ENCODE measurements around the gene TEDC2. TPM values are rescaled to one million over a fixed set of nuclear protein-coding genes. Genes with fewer than 3 reads are reported as not detected.
"Not testable (repeated sequence)": the region's sequence is repeated elsewhere in the genome, so short reads cannot be mapped to it uniquely, and the experiment has no call there.

TEDC2 gene
- polyA plus RNA-seq, 1 donor from 2014 or later = 1.0 TPM

GRCh38 chr16:2429771-2430663 lies 29.9 kb upstream of the TEDC2 start:
- Mint-ChIP-seq H3K27ac (peak overlapping the region in 2 of 3 donors; percentile 25 to 83), H3K4me3 (peak overlapping the region; percentile 80 to 94 (median 88)), H3K4me1 (peaks cover 8 to 13% (median 13%) of the 10 kb centered on the region in 3 donors), H3K9me3 (no peaks in the 10 kb centered on the region), H3K36me3 (peaks cover 2% of the 10 kb centered on the region), H3K27me3 (no peaks in the 10 kb centered on the region)

GRCh38 chr16:2432286-2432685 lies 27.6 kb upstream of the TEDC2 start:
- peaks cover 4% of the 10 kb centered on the region for H3K36me3 Mint-ChIP-seq
- no peak overlapping the region for H3K27ac Mint-ChIP-seq
- peak overlapping the region in 1 of 4 donors; percentile 44 for H3K4me3 Mint-ChIP-seq
- H3K4me1 Mint-ChIP-seq = peaks cover 8 to 13% (median 13%) of the 10 kb centered on the region in 3 donors
- no peaks in the 10 kb centered on the region for H3K9me3 Mint-ChIP-seq
- H3K27me3 Mint-ChIP-seq = no peaks in the 10 kb centered on the region

- peaks cover 5% of the 10 kb centered on the region for H3K36me3 Mint-ChIP-seq
- no peaks in the 10 kb centered on the region for H3K27me3 Mint-ChIP-seq
- H3K27ac Mint-ChIP-seq = no peak overlapping the region
- peaks cover 8 to 13% (median 11%) of the 10 kb centered on the region in 3 donors for H3K4me1 Mint-ChIP-seq
- H3K9me3 Mint-ChIP-seq = no peaks in the 10 kb centered on the region
- H3K4me3 Mint-ChIP-seq = peak overlapping the region in 1 of 4 donors; percentile 44
Measured at GRCh38 chr16:2432801-2433505, 27.0 kb upstream of the TEDC2 start.

- not testable (repeated sequence) for H3K9me3 Mint-ChIP-seq, H3K27me3 Mint-ChIP-seq, H3K36me3 Mint-ChIP-seq
- Mint-ChIP-seq H3K4me3 (peak overlapping the region in 1 of 4 donors; percentile 8), H3K27ac (peak overlapping the region in 1 of 3 donors; percentile 12), H3K4me1 (peaks cover 11 to 20% (median 13%) of the 10 kb centered on the region in 3 donors)
Measured at GRCh38 chr16:2435236-2435635, 24.7 kb upstream of the TEDC2 start.

- Mint-ChIP-seq H3K27me3 (no peaks in the 10 kb centered on the region), H3K27ac (no peak overlapping the region), H3K9me3 (no peaks in the 10 kb centered on the region), H3K4me1 (peaks cover 12 to 16% (median 14%) of the 10 kb centered on the region in 3 donors), H3K36me3 (peaks cover 5% of the 10 kb centered on the region), H3K4me3 (no peak overlapping the region)
Measured at GRCh38 chr16:2436110-2436509, 23.8 kb upstream of the TEDC2 start.

- H3K27me3 Mint-ChIP-seq = no peaks in the 10 kb centered on the region
- no peaks in the 10 kb centered on the region for H3K9me3 Mint-ChIP-seq
- H3K4me3 Mint-ChIP-seq = no peak overlapping the region
- H3K27ac Mint-ChIP-seq = peak overlapping the region in 1 of 3 donors; percentile 53
- H3K36me3 Mint-ChIP-seq = peaks cover 5% of the 10 kb centered on the region
- H3K4me1 Mint-ChIP-seq = peaks cover 12 to 16% (median 14%) of the 10 kb centered on the region in 3 donors
Measured at GRCh38 chr16:2437032-2437790, 22.7 kb upstream of the TEDC2 start.

GRCh38 chr16:2438121-2438520 lies 21.8 kb upstream of the TEDC2 start:
- Mint-ChIP-seq H3K27ac (no peak overlapping the region), H3K4me3 (peak overlapping the region in 1 of 4 donors; percentile 63), H3K4me1 (peaks cover 12 to 16% (median 14%) of the 10 kb centered on the region in 3 donors), H3K36me3 (peaks cover 5% of the 10 kb centered on the region), H3K9me3 (no peaks in the 10 kb centered on the region), H3K27me3 (no peaks in the 10 kb centered on the region)

- H3K36me3 Mint-ChIP-seq = peaks cover 3% of the 10 kb centered on the region
- H3K4me3 Mint-ChIP-seq = peak overlapping the region in 2 of 4 donors; percentile 39 to 67
- H3K4me1 Mint-ChIP-seq = peaks cover 12 to 16% (median 14%) of the 10 kb centered on the region in 3 donors
- no peaks in the 10 kb centered on the region for H3K27me3 Mint-ChIP-seq
- H3K27ac Mint-ChIP-seq = peak overlapping the region in 2 of 3 donors; percentile 39 to 83
- H3K9me3 Mint-ChIP-seq = no peaks in the 10 kb centered on the region
Measured at GRCh38 chr16:2439598-2439997, 20.3 kb upstream of the TEDC2 start.

GRCh38 chr16:2441143-2441804 lies 18.6 kb upstream of the TEDC2 start:
- not testable (repeated sequence) for H3K4me3 Mint-ChIP-seq, H3K27me3 Mint-ChIP-seq, H3K36me3 Mint-ChIP-seq, H3K27ac Mint-ChIP-seq, H3K9me3 Mint-ChIP-seq
- H3K4me1 Mint-ChIP-seq = peaks cover 12 to 16% (median 14%) of the 10 kb centered on the region in 3 donors

GRCh38 chr16:2443555-2443954 lies 16.4 kb upstream of the TEDC2 start:
- Mint-ChIP-seq H3K36me3 (peaks cover 8% of the 10 kb centered on the region), H3K4me3 (no peak overlapping the region), H3K4me1 (peaks cover 14 to 16% (median 14%) of the 10 kb centered on the region in 3 donors), H3K27ac (no peak overlapping the region), H3K27me3 (no peaks in the 10 kb centered on the region), H3K9me3 (no peaks in the 10 kb centered on the region)

GRCh38 chr16:2447920-2448583 lies 11.9 kb upstream of the TEDC2 start:
- no peaks in the 10 kb centered on the region for H3K27me3 Mint-ChIP-seq
- peaks cover 0 to 2% (median 0%) of the 10 kb centered on the region in 3 donors for H3K9me3 Mint-ChIP-seq
- H3K4me3 Mint-ChIP-seq = no peak overlapping the region
- peaks cover 11% of the 10 kb centered on the region for H3K36me3 Mint-ChIP-seq
- peaks cover 0 to 2% (median 0%) of the 10 kb centered on the region in 3 donors for H3K4me1 Mint-ChIP-seq
- H3K27ac Mint-ChIP-seq = no peak overlapping the region

- peaks cover 0 to 2% (median 0%) of the 10 kb centered on the region in 3 donors for H3K4me1 Mint-ChIP-seq
- H3K36me3 Mint-ChIP-seq = peaks cover 13% of the 10 kb centered on the region
- H3K27ac Mint-ChIP-seq = peak overlapping the region in 1 of 3 donors; percentile 27
- no peaks in the 10 kb centered on the region for H3K27me3 Mint-ChIP-seq
- H3K4me3 Mint-ChIP-seq = no peak overlapping the region
- peaks cover 0 to 2% (median 0%) of the 10 kb centered on the region in 3 donors for H3K9me3 Mint-ChIP-seq
Measured at GRCh38 chr16:2449118-2449517, 10.8 kb upstream of the TEDC2 start.

GRCh38 chr16:2450535-2450934 lies 9.4 kb upstream of the TEDC2 start:
- Mint-ChIP-seq H3K27me3 (no peaks in the 10 kb centered on the region), H3K27ac (no peak overlapping the region), H3K9me3 (peaks cover 0 to 2% (median 0%) of the 10 kb centered on the region in 3 donors), H3K4me1 (peaks cover 0 to 2% (median 0%) of the 10 kb centered on the region in 3 donors), H3K4me3 (no peak overlapping the region), H3K36me3 (peaks cover 13% of the 10 kb centered on the region)

- Mint-ChIP-seq H3K4me3 (no peak overlapping the region), H3K9me3 (peaks cover 0 to 2% (median 0%) of the 10 kb centered on the region in 3 donors), H3K27me3 (no peaks in the 10 kb centered on the region), H3K36me3 (peaks cover 10% of the 10 kb centered on the region), H3K4me1 (peaks cover 0 to 2% (median 0%) of the 10 kb centered on the region in 3 donors), H3K27ac (no peak overlapping the region)
Measured at GRCh38 chr16:2450975-2451381, 8.9 kb upstream of the TEDC2 start.

Data from IgD-negative memory B cell (primary cell).